Measurements from ENCODE around the gene SPRED1. TPM values are rescaled to one million over a fixed set of nuclear protein-coding genes. Genes with fewer than 3 reads are reported as not detected.

Gene SPRED1
- 60.5 and 106 TPM in 2 replicates for total RNA-seq

DNA sequence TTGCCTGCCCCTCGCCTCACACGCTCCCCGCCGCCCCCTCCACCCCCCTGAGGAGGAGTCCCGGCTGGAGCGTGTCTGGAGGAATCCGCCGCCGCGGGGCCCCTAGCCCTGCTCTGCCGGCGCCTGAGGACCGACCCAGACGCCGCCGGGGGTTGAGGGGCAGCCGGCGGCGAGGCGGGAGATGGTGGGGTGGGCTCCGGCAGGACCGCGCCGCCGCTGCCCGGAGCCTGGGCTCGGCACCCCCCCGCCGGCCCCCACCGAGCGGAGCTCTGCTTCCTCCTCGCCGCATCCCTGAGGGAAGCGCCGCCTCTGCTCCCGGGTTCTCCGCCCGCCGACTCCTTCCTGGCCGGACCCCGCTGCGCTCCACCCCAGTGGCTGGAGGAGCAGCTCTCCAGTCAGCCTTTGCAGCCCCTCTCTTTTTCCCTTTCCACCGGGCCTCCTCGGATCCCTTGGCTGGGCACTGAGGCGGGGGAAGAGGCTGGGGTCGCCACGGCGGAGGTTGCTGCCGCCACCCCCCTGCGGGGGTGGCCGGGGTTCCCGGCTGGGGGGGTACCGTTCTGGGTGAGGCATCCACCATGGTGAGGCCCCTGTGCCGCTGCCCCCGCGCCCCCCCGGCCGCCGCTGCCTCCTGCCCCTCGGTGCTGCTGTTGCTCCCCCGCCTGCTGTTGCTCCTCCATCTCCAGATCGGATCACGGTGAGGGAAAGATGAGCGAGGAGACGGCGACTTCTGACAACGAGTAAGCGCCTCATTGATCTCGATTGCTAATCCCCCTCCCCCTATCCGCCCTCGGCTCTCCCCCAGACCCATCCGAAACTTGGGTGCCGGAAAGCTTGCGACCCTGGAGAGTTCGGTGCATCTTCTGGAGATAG lies at the start of gene SPRED1:
TSS of gene SPRED1 (plus strand) at position 356 of the 870 bp plus-strand sequence. CDS start at position 706, 350 bp downstream.

Other genes starting within 250 kb of the SPRED1 start
- 6.6 and 11.7 TPM in 2 replicates for gene FAM98B, start 201.3 kb downstream of the SPRED1 start, total RNA-seq

All from hair follicle dermal papilla cell (primary cell).